SU-DHL-6 (cell line): ENCODE results near the gene TNFRSF21.

Source experiments
- EZH2phosphoT487 ChIP-seq: fragments of 200-600 bp; sonication (generic), shearing (Covaris generic); conservative IDR thresholded peaks from 2 replicates; pipeline ENCODE4 v1.6.1; 2018; ENCODE audit warnings: mild to moderate bottlenecking, antibody characterized with exemption, low read length, moderate library complexity, mixed read lengths
- TF ChIP-seq, protein P1 (sequence below): fragments of 200-600 bp; sonication (generic); IDR thresholded peaks from one replicate; pipeline ENCODE4 v1.5.1; 2017; ENCODE audit warnings: antibody characterized with exemption, mild to moderate bottlenecking, low read length, moderate library complexity; ENCODE audit not compliant: insufficient read depth, poor library complexity, severe bottlenecking

DNA sequence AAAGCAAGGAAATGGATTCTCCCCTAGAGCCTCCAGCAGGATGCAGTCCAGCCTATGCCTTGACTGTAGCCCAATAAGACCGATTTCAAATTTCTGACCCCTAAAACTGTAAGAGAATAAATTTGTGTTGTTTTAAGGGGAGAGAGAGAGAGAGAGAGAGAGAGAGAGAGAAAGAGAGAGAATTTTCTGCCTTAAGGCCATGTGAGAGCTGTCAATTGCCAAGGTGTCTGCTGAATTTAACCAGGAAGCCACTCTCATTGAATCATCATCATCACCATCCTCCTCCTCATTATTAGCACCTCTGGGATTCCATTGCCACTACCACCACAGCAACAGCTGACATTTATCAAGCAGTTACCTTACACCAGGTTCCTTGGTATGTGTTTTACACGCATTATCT is 27.8 kb upstream of the TNFRSF21 start:
- TF ChIP-seq, protein P1, sequence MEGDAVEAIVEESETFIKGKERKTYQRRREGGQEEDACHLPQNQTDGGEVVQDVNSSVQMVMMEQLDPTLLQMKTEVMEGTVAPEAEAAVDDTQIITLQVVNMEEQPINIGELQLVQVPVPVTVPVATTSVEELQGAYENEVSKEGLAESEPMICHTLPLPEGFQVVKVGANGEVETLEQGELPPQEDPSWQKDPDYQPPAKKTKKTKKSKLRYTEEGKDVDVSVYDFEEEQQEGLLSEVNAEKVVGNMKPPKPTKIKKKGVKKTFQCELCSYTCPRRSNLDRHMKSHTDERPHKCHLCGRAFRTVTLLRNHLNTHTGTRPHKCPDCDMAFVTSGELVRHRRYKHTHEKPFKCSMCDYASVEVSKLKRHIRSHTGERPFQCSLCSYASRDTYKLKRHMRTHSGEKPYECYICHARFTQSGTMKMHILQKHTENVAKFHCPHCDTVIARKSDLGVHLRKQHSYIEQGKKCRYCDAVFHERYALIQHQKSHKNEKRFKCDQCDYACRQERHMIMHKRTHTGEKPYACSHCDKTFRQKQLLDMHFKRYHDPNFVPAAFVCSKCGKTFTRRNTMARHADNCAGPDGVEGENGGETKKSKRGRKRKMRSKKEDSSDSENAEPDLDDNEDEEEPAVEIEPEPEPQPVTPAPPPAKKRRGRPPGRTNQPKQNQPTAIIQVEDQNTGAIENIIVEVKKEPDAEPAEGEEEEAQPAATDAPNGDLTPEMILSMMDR, result no peak
- no peak for TF ChIP-seq EZH2phosphoT487
